Activated T-cell treated with anti-CD3 and anti-CD28 coated beads, Interleukin-2, amount 50 U/mL, for 72 hours (primary cell): ENCODE measurements around the gene ACLY. TPM values are rescaled to one million over a fixed set of nuclear protein-coding genes. Genes with fewer than 3 reads are reported as not detected.

Source experiments
- ATAC-seq, 2 donors: fragments of 150-1000 bp; cut with Tn5 transposase; replicated peaks in 1 of 2; 2 replicates each; pipeline ENCODE4 v1.10.0; 2021; ENCODE audit warnings: moderate library complexity in 2 of 2, mild to moderate bottlenecking in 1 of 2
- DNase-seq, 2 donors: peaks; one replicate each; pipeline ENCODE4 v3.0.0; 2021 to 2022; ENCODE audit warnings: mixed read lengths in 1 of 2
- H3K27ac Mint-ChIP-seq: one replicate; pipeline ENCODE4 v1.8.0; 2022; ENCODE audit warnings: mild to moderate bottlenecking, moderate library complexity, mixed read lengths
- H3K27me3 Mint-ChIP-seq: one replicate; pipeline ENCODE4 v1.8.0; 2022; ENCODE audit warnings: low read depth, mixed read lengths
- H3K36me3 Mint-ChIP-seq, 2 donors: one replicate each; pipeline ENCODE4 v1.8.0; 2022; ENCODE audit warnings: mixed read lengths in 2 of 2, mild to moderate bottlenecking in 1 of 2; ENCODE audit not compliant: insufficient read depth in 2 of 2
- H3K4me1 Mint-ChIP-seq: one replicate; pipeline ENCODE4 v1.8.0; 2022; ENCODE audit warnings: low read depth, mixed read lengths
- H3K4me3 Mint-ChIP-seq, 2 donors: one replicate each; pipeline ENCODE4 v1.8.0; 2022; ENCODE audit warnings: mild to moderate bottlenecking in 2 of 2, mixed read lengths in 2 of 2, moderate library complexity in 2 of 2
- H3K9me3 Mint-ChIP-seq, 2 donors: one replicate each; pipeline ENCODE4 v1.8.0; 2022; ENCODE audit warnings: mixed read lengths in 2 of 2
- total RNA-seq, 2 donors: library from RNA; stranded (reverse); gene quantifications; one replicate each; pipeline ENCODE4 v1.2.3, GENCODE V29; 2022

ACLY gene
- total RNA-seq, 2 donors from 2014 or later, result 124 to 129 TPM

GRCh38 chr17:41822216-41823140, 96.3 kb downstream of the ACLY start:
- no peaks in the 10 kb centered on the region for H3K36me3 Mint-ChIP-seq
- H3K4me1 Mint-ChIP-seq, result no peaks in the 10 kb centered on the region
- H3K4me3 Mint-ChIP-seq, result no peak overlapping the region
- no peak overlapping the region for H3K27ac Mint-ChIP-seq
- no peaks in the 10 kb centered on the region for H3K9me3 Mint-ChIP-seq
- ATAC-seq, result no peak
- no peak for DNase-seq
- H3K27me3 Mint-ChIP-seq, result no peaks in the 10 kb centered on the region

- ATAC-seq, result no peak
Measured at GRCh38 chr17:41821776-41822175, 97.0 kb downstream of the ACLY start.

GRCh38 chr17:41818024-41818423, 100.7 kb downstream of the ACLY start:
- Mint-ChIP-seq H3K4me1 (peaks cover 5% of the 10 kb centered on the region), H3K9me3 (no peaks in the 10 kb centered on the region), H3K27me3 (no peaks in the 10 kb centered on the region), H3K36me3 (no peaks in the 10 kb centered on the region), H3K4me3 (no peak overlapping the region), H3K27ac (no peak overlapping the region)
- DNase-seq (no peak), ATAC-seq (no peak)

More at GRCh38 chr17:41821776-41822175, 97.0 kb downstream of the ACLY start:
- Mint-ChIP-seq H3K27me3 (no peaks in the 10 kb centered on the region), H3K4me1 (no peaks in the 10 kb centered on the region), H3K4me3 (no peak overlapping the region), H3K9me3 (no peaks in the 10 kb centered on the region), H3K27ac (no peak overlapping the region), H3K36me3 (no peaks in the 10 kb centered on the region)
- no peak for DNase-seq

Other genes starting within 250 kb of the ACLY start
- 1,000 to 10,000 TPM; 2,404 to 2,458 TPM for gene EIF1, start 230.1 kb downstream of the ACLY start, total RNA-seq
- not detected for gene GAST, start 206.6 kb downstream of the ACLY start, total RNA-seq
- gene HAP1, start 184.3 kb downstream of the ACLY start, total RNA-seq, result under 1 TPM; 0.17 to 0.21 TPM
- under 1 TPM; 0.86 to 0.99 TPM for gene JUP, start 132.2 kb downstream of the ACLY start, total RNA-seq
- 1 to 10 TPM; 3.4 to 3.8 TPM for gene P3H4, start 107.0 kb downstream of the ACLY start, total RNA-seq
- 1 to 10 TPM; 3.2 TPM for gene FKBP10, start 105.9 kb downstream of the ACLY start, total RNA-seq
- gene NT5C3B, start 82.7 kb downstream of the ACLY start, total RNA-seq, result 10 to 100 TPM; 34.9 to 49.5 TPM
- under 1 TPM in 1 of 2 donors, not detected in 1; 0.36 TPM for gene KLHL10, start 81.1 kb downstream of the ACLY start, total RNA-seq
- gene KLHL11, start 53.5 kb downstream of the ACLY start, total RNA-seq, result 10 to 100 TPM; 17.6 to 24.4 TPM
- 1 to 10 TPM in 1 of 2 donors, under 1 TPM in 1; 0.72 to 1.6 TPM for gene ODAD4, start 11.7 kb upstream of the ACLY start, total RNA-seq
- gene CNP, start 47.8 kb upstream of the ACLY start, total RNA-seq, result 10 to 100 TPM; 51.4 to 53.8 TPM
- gene DNAJC7, start 98.5 kb upstream of the ACLY start, total RNA-seq, result 100 to 1,000 TPM; 106 to 117 TPM
- gene NKIRAS2, start 101.1 kb upstream of the ACLY start, total RNA-seq, result 10 to 100 TPM; 18.6 to 24.3 TPM
- 1 to 10 TPM in 1 of 2 donors, under 1 TPM in 1; 0.86 to 1.3 TPM for gene C17orf113, start 131.7 kb upstream of the ACLY start, total RNA-seq
- gene ZNF385C, start 179.5 kb upstream of the ACLY start, total RNA-seq, result 1 to 10 TPM; 1.1 to 1.6 TPM
- gene DHX58, start 193.8 kb upstream of the ACLY start, total RNA-seq, result 10 to 100 TPM; 33.2 to 62.0 TPM
- gene KAT2A, start 202.4 kb upstream of the ACLY start, total RNA-seq, result 10 to 100 TPM; 33.3 to 41.4 TPM
- under 1 TPM in 1 of 2 donors, not detected in 1; 0.28 TPM for gene HSPB9, start 203.9 kb upstream of the ACLY start, total RNA-seq
- gene RAB5C, start 236.0 kb upstream of the ACLY start, total RNA-seq, result 10 to 100 TPM; 35.1 to 44.1 TPM